ENCODE results near the gene GSG1. TPM values are rescaled to one million over a fixed set of nuclear protein-coding genes. Genes with fewer than 3 reads are reported as not detected.
"Not testable (repeated sequence)": the region's sequence is repeated elsewhere in the genome, so short reads cannot be mapped to it uniquely, and the experiment has no call there.

GSG1 gene
- total RNA-seq, 1 donor: 0.36 TPM

- Histone ChIP-seq H3K9me3 (ENCODE audit: low read depth, low read length) (no peaks in the 10 kb centered on the region), H3K4me1 (ENCODE audit: insufficient read depth, low read length) (peaks cover 16% of the 10 kb centered on the region), H2AFZ (ENCODE audit: low read length) (no peak overlapping the region), H3K79me2 (ENCODE audit: insufficient read depth, low read length) (no peaks in the 10 kb centered on the region), H3K27ac (ENCODE audit: low read depth, low read length) (peak overlapping the region; percentile 54), H3K4me2 (ENCODE audit: insufficient read depth, low read length) (no peak overlapping the region), H3K4me3 (ENCODE audit: insufficient read depth, low read length) (no peak overlapping the region), H3K27me3 (ENCODE audit: insufficient read depth, low read length) (no peaks in the 10 kb centered on the region), H3K36me3 (ENCODE audit: insufficient read depth, low read length) (no peaks in the 10 kb centered on the region), H4K20me1 (ENCODE audit: insufficient read depth, low read length) (no peaks in the 10 kb centered on the region)
- DNase-seq (ENCODE audit: insufficient read length, low spot score, missing footprints): no peak
- no peak for TF ChIP-seq CTCF (IDR thresholded peaks at IDR 0.05; ENCODE audit: extremely low read depth, low read depth, low read length)
Measured at GRCh38 chr12:13039328-13039956, 64.0 kb downstream of the GSG1 start.

DNA sequence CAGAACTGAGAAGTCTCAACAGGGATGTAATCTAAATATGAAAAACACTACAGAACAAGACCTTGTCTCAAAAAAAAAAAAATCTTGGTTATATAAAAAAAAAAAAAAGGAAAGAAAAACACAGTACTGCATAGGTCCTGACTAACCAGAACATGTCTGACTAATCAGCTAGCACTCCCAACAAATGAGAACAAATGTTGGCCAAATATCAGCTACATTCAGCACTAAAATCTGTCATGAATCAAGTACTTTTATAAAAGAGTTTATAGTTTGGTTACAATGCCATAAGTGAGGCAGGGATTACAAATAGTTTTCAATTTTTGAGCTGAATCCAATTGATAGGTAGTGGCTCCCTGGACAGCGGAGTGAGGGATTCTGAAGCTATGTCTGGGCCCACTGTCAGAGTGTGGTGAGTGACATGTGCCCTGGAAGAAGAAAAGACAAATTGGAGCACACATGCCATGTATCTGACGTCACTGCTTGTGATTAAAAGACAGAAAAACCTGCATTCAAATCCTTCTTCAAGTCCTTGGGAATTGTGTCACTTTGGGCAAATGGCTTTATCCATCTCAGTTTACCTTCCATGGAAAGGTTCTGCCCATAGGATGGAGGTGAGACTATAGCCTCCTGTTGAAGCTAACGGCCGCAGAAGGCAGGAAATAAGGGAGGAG, 64.8 kb downstream of the GSG1 start:
- Histone ChIP-seq H3K36me3 (ENCODE audit: insufficient read depth, low read length) (no peaks in the 10 kb centered on the region), H3K4me3 (ENCODE audit: insufficient read depth, low read length) (no peak overlapping the region), H3K79me2 (ENCODE audit: insufficient read depth, low read length) (no peaks in the 10 kb centered on the region), H3K9me3 (ENCODE audit: low read depth, low read length) (no peaks in the 10 kb centered on the region), H4K20me1 (ENCODE audit: insufficient read depth, low read length) (no peaks in the 10 kb centered on the region), H3K4me1 (ENCODE audit: insufficient read depth, low read length) (peaks cover 11% of the 10 kb centered on the region), H3K27me3 (ENCODE audit: insufficient read depth, low read length) (no peaks in the 10 kb centered on the region), H3K4me2 (ENCODE audit: insufficient read depth, low read length) (peak overlapping the region; percentile 50), H3K27ac (ENCODE audit: low read depth, low read length) (peak overlapping the region; percentile 54), H2AFZ (ENCODE audit: low read length) (no peak overlapping the region)
- DNase-seq (ENCODE audit: insufficient read length, low spot score, missing footprints): peak; percentile 95
- TF ChIP-seq CTCF (IDR thresholded peaks at IDR 0.05; ENCODE audit: extremely low read depth, low read depth, low read length): no peak

DNA sequence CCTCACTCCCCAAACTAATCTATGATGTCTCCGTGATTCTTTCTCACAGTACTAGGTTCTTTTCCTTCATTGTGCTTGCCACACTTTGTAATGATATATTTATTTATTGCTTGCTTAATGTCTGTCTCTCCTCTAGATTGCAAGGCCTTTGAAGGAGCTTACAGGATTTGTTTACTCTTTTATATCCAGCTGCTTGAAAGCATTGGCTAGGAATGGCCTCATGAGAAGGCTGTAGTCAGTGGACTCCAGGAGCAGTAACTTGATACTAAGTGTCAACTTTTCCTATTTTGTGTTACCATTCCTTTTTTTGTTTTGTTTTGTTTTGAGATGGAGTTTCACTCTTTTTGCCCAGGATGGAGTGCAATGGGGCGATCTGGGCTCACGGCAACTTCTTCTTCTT, 66.6 kb downstream of the GSG1 start:
- Histone ChIP-seq H3K4me1 (ENCODE audit: insufficient read depth, low read length) (peaks cover 15% of the 10 kb centered on the region), H3K9me3 (ENCODE audit: low read depth, low read length) (no peaks in the 10 kb centered on the region), H3K36me3 (ENCODE audit: insufficient read depth, low read length) (no peaks in the 10 kb centered on the region), H3K79me2 (ENCODE audit: insufficient read depth, low read length) (no peaks in the 10 kb centered on the region), H3K27ac (ENCODE audit: low read depth, low read length) (no peak overlapping the region), H3K27me3 (ENCODE audit: insufficient read depth, low read length) (no peaks in the 10 kb centered on the region), H2AFZ (ENCODE audit: low read length) (no peak overlapping the region), H3K4me3 (ENCODE audit: insufficient read depth, low read length) (no peak overlapping the region), H4K20me1 (ENCODE audit: insufficient read depth, low read length) (no peaks in the 10 kb centered on the region), H3K4me2 (ENCODE audit: insufficient read depth, low read length) (no peak overlapping the region)
- no peak for TF ChIP-seq CTCF (IDR thresholded peaks at IDR 0.05; ENCODE audit: extremely low read depth, low read depth, low read length)
- DNase-seq (ENCODE audit: insufficient read length, low spot score, missing footprints): no peak

DNA sequence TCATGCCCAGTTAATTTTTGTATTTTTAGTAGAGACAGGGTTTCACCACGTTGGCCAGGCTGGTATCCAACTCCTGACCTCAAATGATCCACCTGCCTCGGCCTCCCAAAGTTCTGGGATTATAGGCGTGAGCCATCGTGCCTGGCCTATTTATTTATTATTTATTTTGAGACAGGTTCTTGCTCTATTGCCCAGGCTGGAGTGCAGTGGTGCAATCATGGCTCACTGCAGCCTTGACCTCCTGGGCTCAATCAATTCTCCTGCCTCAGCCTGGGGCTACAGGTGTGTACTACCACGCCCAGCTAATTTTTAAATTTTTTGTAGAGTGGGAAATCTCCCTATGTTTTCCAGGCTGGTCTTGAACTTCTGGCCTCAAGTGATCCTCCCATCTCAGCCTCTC, 68.1 kb downstream of the GSG1 start:
- H3K4me2 ChIP-seq (ENCODE audit: insufficient read depth, low read length); H2AFZ ChIP-seq (ENCODE audit: low read length); H3K36me3 ChIP-seq (ENCODE audit: insufficient read depth, low read length); H3K79me2 ChIP-seq (ENCODE audit: insufficient read depth, low read length); DNase-seq (ENCODE audit: insufficient read length, low spot score, missing footprints); H4K20me1 ChIP-seq (ENCODE audit: insufficient read depth, low read length); H3K27ac ChIP-seq (ENCODE audit: low read depth, low read length); H3K9me3 ChIP-seq (ENCODE audit: low read depth, low read length); H3K4me3 ChIP-seq (ENCODE audit: insufficient read depth, low read length); H3K27me3 ChIP-seq (ENCODE audit: insufficient read depth, low read length): not testable (repeated sequence)
- peaks cover 15% of the 10 kb centered on the region for H3K4me1 ChIP-seq (ENCODE audit: insufficient read depth, low read length)

Other genes with a start within 250 kb of the GSG1 start
- 2.7 and 4.7 TPM in 2 replicates for gene GPRC5A, start 212.1 kb downstream of the GSG1 start, total RNA-seq
- not detected in 2 replicates for gene GPRC5D, start 151.5 kb downstream of the GSG1 start, total RNA-seq
- gene HEBP1, start 103.4 kb downstream of the GSG1 start, total RNA-seq: 16.6 and 20.3 TPM in 2 replicates
- gene FAM234B, start 59.3 kb downstream of the GSG1 start, total RNA-seq: 3.3 and 5.6 TPM in 2 replicates
- 106 and 114 TPM in 2 replicates for gene EMP1, start 93.1 kb upstream of the GSG1 start, total RNA-seq

All from osteoblast (primary cell).